HCT116 (cell line): ENCODE data around the gene ADGRB3. TPM values are rescaled to one million over a fixed set of nuclear protein-coding genes. Genes with fewer than 3 reads are reported as not detected.

Source experiments
- ATAC-seq: fragments of 200-7000 bp; cut with Tn5 transposase; 2 replicates; pipeline ENCODE4 v1.9.1; 2020; ENCODE audit warnings: mild to moderate bottlenecking, moderate library complexity
- BruUV-seq: library from RNA; stranded (reverse); fragments of 400-500 nt; replicated peaks from 2 replicates; lab custom pipeline; 2021; lab: Mats Ljungman, UMichigan
- CTCF ChIA-PET: fragments of 300-600 bp; sonication (Branson Sonifier 250); formaldehyde crosslinking; loops from one replicate; lab custom pipeline; 2021; ENCODE audit warnings: antibody characterized with exemption; lab: Charles Lee
- POLR2A ChIA-PET: fragments of 300-600, 350-600 bp; sonication (Branson Sonifier 250); formaldehyde crosslinking; loops from one replicate; lab custom pipeline; 2021; ENCODE audit warnings: antibody characterized with exemption; lab: Charles Lee
- RAD21 ChIA-PET, 2 experiments: fragments of 300-600 bp; sonication (Branson Sonifier 250); formaldehyde crosslinking; loops; one replicate each; lab custom pipeline; 2023; ENCODE audit warnings: low total read pairs in 2 of 2; ENCODE audit not compliant: uncharacterized antibody in 2 of 2, unreplicated experiment in 2 of 2, low non-redundant PET in 1 of 2; lab: Charles Lee
- DNase-seq: peaks from one replicate; pipeline ENCODE4 v3.0.0-alpha.2; 2010; ENCODE audit warnings: low read depth, low spot score
- H2AFZ ChIP-seq: fragments of 200-600 bp; shearing (Covaris generic), sonication (generic); 2 replicates; pipeline ENCODE4 v1.6.1; 2017; ENCODE audit warnings: low read depth, mixed run types, mixed read lengths, antibody characterized with exemption, low read length; ENCODE audit not compliant: poor library complexity, severe bottlenecking
- H3K27ac ChIP-seq: 2 replicates; pipeline ENCODE4 v1.5.1; 2012; ENCODE audit warnings: low read depth, low read length
- H3K27me3 ChIP-seq: fragments of 200-600 bp; sonication (generic); 2 replicates; pipeline ENCODE4 v1.6.1; 2016; ENCODE audit warnings: mixed run types, low read length, mixed read lengths; ENCODE audit not compliant: insufficient read depth
- H3K36me3 ChIP-seq, 2 experiments: fragments of 200-500 bp in 1 of 2; fragments of 200-600 bp in 1 of 2; sonication (Bioruptor generic) in 1 of 2; sonication (generic) in 1 of 2; 2 replicates each; pipeline versions ENCODE4 v1.5.1 to v1.6.1; 2014 to 2016; ENCODE audit warnings: low read length in 2 of 2, inconsistent platforms in 1 of 2, mixed read lengths in 1 of 2, mixed run types in 1 of 2; ENCODE audit not compliant: insufficient read depth in 2 of 2, control insufficient read depth in 1 of 2
- H3K4me1 ChIP-seq, 2 experiments: fragments of 200-600 bp in 1 of 2; sonication (generic) in 1 of 2; 2 replicates each; pipeline versions ENCODE4 v1.5.1 to v1.6.1; 2012 to 2017; ENCODE audit warnings: low read length in 2 of 2, inconsistent platforms in 1 of 2, mild to moderate bottlenecking in 1 of 2, mixed read lengths in 1 of 2, mixed run types in 1 of 2, moderate library complexity in 1 of 2; ENCODE audit not compliant: insufficient read depth in 2 of 2, control insufficient read depth in 1 of 2
- H3K4me2 ChIP-seq: fragments of 200-600 bp; sonication (generic); 2 replicates; pipeline ENCODE4 v1.6.1; 2017; ENCODE audit warnings: mixed run types, low read length, mixed read lengths
- H3K4me3 ChIP-seq, 2 experiments: fragments of 200-600 bp in 1 of 2; sonication (generic) in 1 of 2; replicated peaks in 1 of 2; 2 replicates each; pipeline ENCODE4 v1.5.1; 2011 to 2016; ENCODE audit warnings: low read length in 2 of 2, control low read depth in 1 of 2, low read depth in 1 of 2, mild to moderate bottlenecking in 1 of 2, mixed read lengths in 1 of 2, mixed run types in 1 of 2
- H3K79me2 ChIP-seq: fragments of 200-600 bp; sonication (generic); 2 replicates; pipeline ENCODE4 v1.6.1; 2017; ENCODE audit warnings: mild to moderate bottlenecking, mixed run types, low read length, moderate library complexity, mixed read lengths; ENCODE audit not compliant: insufficient read depth
- H3K9ac ChIP-seq: fragments of 200-600 bp; sonication (generic); 2 replicates; pipeline ENCODE4 v1.6.1; 2016; ENCODE audit warnings: low read length, mixed read lengths
- H3K9me2 ChIP-seq: fragments of 200-600 bp; sonication (generic), shearing (Covaris generic); 2 replicates; pipeline ENCODE4 v1.6.1; 2017; ENCODE audit warnings: mixed run types, mild to moderate bottlenecking, moderate library complexity; ENCODE audit not compliant: insufficient read depth
- H3K9me3 ChIP-seq, 2 experiments: fragments of 200-500 bp in 1 of 2; fragments of 200-600 bp in 1 of 2; sonication (Bioruptor generic) in 1 of 2; sonication (generic) in 1 of 2; 2 replicates each; pipeline ENCODE4 v1.6.1; 2014 to 2017; ENCODE audit warnings: low read length in 2 of 2, mixed read lengths in 2 of 2, inconsistent platforms in 1 of 2, low read depth in 1 of 2, mild to moderate bottlenecking in 1 of 2, mixed run types in 1 of 2, moderate library complexity in 1 of 2; ENCODE audit not compliant: control insufficient read depth in 1 of 2, insufficient read depth in 1 of 2
- H4K20me1 ChIP-seq: fragments of 200-600 bp; sonication (generic), shearing (Covaris generic); 2 replicates; pipeline ENCODE4 v1.6.1; 2017; ENCODE audit warnings: mixed run types, mild to moderate bottlenecking, moderate library complexity; ENCODE audit not compliant: insufficient read depth
- CTCF ChIP-seq, 3 experiments: fragments of 200-600 bp in 1 of 3; sonication (generic) in 1 of 3; IDR thresholded peaks in 2 of 3; conservative IDR thresholded peaks in 1 of 3; 2 replicates each; pipeline ENCODE4 v1.5.1; 2012 to 2017; ENCODE audit warnings: low read depth in 2 of 3, low read length in 2 of 3, antibody characterized with exemption in 1 of 3, borderline replicate concordance in 1 of 3, control low read depth in 1 of 3, mild to moderate bottlenecking in 1 of 3, mixed read lengths in 1 of 3, mixed run types in 1 of 3, moderate library complexity in 1 of 3; ENCODE audit not compliant: insufficient read depth in 1 of 3
- EGR1 ChIP-seq: IDR thresholded peaks from 2 replicates; pipeline ENCODE4 v1.6.1; 2012; ENCODE audit warnings: low read depth
- EZH2 ChIP-seq: fragments of 200-600 bp; sonication (generic); IDR thresholded peaks from 2 replicates; pipeline ENCODE4 v1.6.1; 2017; ENCODE audit warnings: antibody characterized with exemption, mixed run types
- FOSL1 ChIP-seq: IDR thresholded peaks from 2 replicates; pipeline ENCODE4 v1.6.1; 2012; ENCODE audit warnings: low read depth
- RAD21 ChIP-seq: IDR thresholded peaks from 2 replicates; pipeline ENCODE4 v1.6.1; 2012; ENCODE audit warnings: low read depth, mild to moderate bottlenecking
- REST ChIP-seq: IDR thresholded peaks from 2 replicates; pipeline ENCODE4 v1.6.1; 2012; ENCODE audit warnings: low read depth
- SRF ChIP-seq: IDR thresholded peaks from 2 replicates; pipeline ENCODE4 v1.6.1; 2012; ENCODE audit warnings: low read depth
- TCF7L2 ChIP-seq: IDR thresholded peaks from 2 replicates; pipeline ENCODE4 v1.7.0; 2011; ENCODE audit warnings: borderline replicate concordance, inconsistent platforms; ENCODE audit not compliant: insufficient read depth, insufficient read length; ENCODE audit errors: extremely low read depth
- ZFX ChIP-seq: fragments of 450-650 bp; IDR thresholded peaks from 2 replicates; pipeline ENCODE4 v1.6.1; 2017
- ZNF274 ChIP-seq: fragments of 200-500 bp; sonication (Bioruptor generic); IDR thresholded peaks from 2 replicates; pipeline ENCODE4 v1.6.1; 2014; ENCODE audit warnings: mild to moderate bottlenecking, low read depth, low read length, inconsistent platforms
- intact Hi-C: fragments of 100-400 bp; cut with micrococcal nuclease; formaldehyde crosslinking; loops from 2 replicates; pipeline ENCODE4 v1.10.0; 2022
- total RNA-seq: library from RNA; stranded (reverse); gene quantifications from one replicate; pipeline ENCODE4 v1.2.1, GENCODE V29; 2021; ENCODE audit not compliant: unreplicated experiment

ADGRB3 gene
- total RNA-seq, 1 experiment from 2014 or later = not detected

DNA sequence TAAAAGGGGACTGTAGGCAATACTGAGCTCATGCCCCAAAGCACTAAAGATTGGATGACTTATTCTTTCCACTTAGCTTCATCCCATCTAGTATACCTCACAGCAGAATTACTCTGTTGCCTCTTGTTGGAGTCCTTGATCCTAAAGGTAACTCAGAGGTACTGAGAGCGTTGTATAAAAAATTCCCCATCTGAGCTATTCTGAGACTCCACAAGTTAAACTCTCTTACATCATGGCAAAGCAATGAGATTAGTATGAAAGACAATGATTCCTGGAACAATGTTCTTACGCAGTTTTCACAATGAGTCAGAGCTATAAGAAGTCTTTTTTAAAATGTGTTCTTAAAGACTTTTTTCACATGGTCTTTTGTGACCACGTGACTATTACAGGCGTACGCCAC lies 370.1 kb downstream of the ADGRB3 start:
- intact Hi-C loops = no loop called here
- H3K27me3 ChIP-seq = no peaks in the 10 kb centered on the region
- H3K27ac ChIP-seq = no peak overlapping the region
- DNase-seq (no peak), ATAC-seq (no peak)
- H3K4me2 ChIP-seq = no peak overlapping the region
- POLR2A ChIA-PET = no interaction called here
- TF ChIP-seq SRF = no peak
- TF ChIP-seq FOSL1 = no peak
- TF ChIP-seq CTCF (IDR thresholded peaks at IDR 0.05 in 2 of 3, conservative IDR thresholded peaks at IDR 0.05 in 1 of 3; ENCODE audit: borderline replicate concordance in 1 of 3, insufficient read depth in 1 of 3, low read depth in 2 of 3, low read length in 2 of 3) = no peak
- no peak for TF ChIP-seq EZH2
- TF ChIP-seq EGR1 = no peak
- TF ChIP-seq TCF7L2 = no peak
- TF ChIP-seq ZNF274 = no peak
- TF ChIP-seq ZFX = no peak
- TF ChIP-seq RAD21 = no peak
- no peak for TF ChIP-seq REST
- H4K20me1 ChIP-seq = no peaks in the 10 kb centered on the region
- no TSS peak for BruUV-seq
- peaks cover 12 to 18% of the 10 kb centered on the region in 2 experiments; a peak in 2 of 4 replicates for H3K9me3 ChIP-seq
- H3K4me1 ChIP-seq = no peaks in the 10 kb centered on the region
- H3K9ac ChIP-seq = no peak overlapping the region
- H3K4me3 ChIP-seq = no peak overlapping the region
- H3K9me2 ChIP-seq = no peaks in the 10 kb centered on the region
- RAD21 ChIA-PET = no interaction called here
- H2AFZ ChIP-seq = no peak overlapping the region
- H3K79me2 ChIP-seq = no peaks in the 10 kb centered on the region
- no peaks in the 10 kb centered on the region for H3K36me3 ChIP-seq
- CTCF ChIA-PET = no interaction called here
